Astrocyte of the hippocampus (primary cell): ENCODE measurements around the gene DTHD1.
A peak's percentile ranks its signal among the peaks of the same experiment; 100 is the strongest.

ENCODE experiments used
- DNase-seq: peaks from one replicate; pipeline ENCODE4 v3.0.0; 2011; ENCODE audit warnings: low read depth, low spot score

Gene DTHD1

GRCh38 chr4:36281384-36282106 is at the start of gene DTHD1:
TSS of gene DTHD1 (plus strand) at chr4:36281616. CDS start at chr4:36281759, 143 bp downstream.
- DNase-seq, result peak; percentile 16

GRCh38 chr4:36233567-36234266 is 47.7 kb upstream of the DTHD1 start:
- no peak for DNase-seq

GRCh38 chr4:36235306-36235705 is 46.1 kb upstream of the DTHD1 start:
- DNase-seq, result no peak

DNA sequence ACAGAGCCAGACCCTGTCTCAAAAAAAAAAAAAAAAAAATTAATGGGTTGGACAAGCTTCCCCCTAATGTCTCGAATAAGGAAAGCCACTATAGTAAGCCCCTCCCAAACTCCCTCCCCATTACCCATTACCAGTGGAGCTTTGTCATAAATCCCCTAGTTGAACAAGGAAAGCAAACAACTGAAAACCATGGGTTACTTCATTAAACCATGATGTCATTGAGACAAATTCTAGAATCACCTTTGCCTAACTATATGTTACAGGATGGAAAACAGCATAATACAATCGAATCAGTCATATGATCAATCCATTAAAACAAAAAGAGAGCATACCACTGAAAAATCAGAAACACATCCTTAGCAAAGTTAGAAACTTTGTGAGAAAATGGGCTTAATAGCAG is 45.3 kb upstream of the DTHD1 start:
- DNase-seq, result no peak

GRCh38 chr4:36237366-36238313 is 43.8 kb upstream of the DTHD1 start:
- no peak for DNase-seq

DNA sequence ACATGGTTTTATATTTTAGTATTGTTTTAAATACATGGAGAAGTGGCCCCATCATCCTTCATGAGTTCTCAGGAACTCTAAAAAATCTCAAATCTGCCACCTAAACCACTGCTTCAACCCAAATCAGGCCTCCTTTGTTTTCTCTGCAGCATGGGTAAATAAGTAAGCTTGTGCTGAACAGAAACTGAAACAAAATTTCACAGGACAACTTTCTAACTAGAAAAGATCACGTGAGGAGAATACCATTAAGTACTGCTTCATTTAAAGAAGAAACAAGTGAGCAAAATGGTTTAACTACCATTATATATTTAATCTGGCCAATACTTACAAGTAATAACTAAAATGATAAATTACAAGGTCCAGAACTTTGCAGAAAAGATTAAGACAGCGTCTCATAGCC is 39.6 kb upstream of the DTHD1 start:
- DNase-seq, result peak; percentile 17

DNA sequence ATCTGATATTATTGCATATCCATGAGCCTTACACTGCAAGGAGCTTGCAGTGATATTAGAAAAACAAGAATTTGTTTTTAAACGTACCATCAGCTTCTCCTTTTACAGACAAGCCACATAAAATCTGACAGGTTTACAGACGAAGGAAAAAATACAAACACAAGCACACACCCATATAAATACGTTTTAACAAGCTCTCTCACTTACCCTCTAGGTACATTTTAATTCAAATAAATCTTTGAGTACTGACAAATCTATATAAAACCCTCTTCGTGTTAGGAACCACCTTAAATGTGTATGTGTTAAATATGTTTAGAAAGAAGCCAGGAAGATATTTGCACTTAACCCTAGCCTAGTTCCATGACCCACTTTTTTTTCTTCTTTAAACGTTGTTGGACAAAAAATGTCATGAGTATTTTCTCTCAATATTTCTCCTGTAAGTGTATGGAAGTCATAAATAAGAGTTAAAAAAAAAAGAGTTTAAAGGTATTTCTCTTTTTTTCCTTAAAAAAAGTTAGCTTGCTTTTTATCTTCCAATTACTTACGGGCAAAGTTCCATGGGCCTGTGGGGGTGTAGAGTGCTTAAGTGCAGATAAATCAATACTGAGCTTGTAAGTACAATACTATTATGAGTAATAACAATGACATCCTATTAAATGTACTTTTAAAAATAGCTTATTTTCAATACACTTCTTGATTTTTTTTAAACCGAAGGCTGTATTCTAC is 38.6 kb upstream of the DTHD1 start:
- no peak for DNase-seq

DNA sequence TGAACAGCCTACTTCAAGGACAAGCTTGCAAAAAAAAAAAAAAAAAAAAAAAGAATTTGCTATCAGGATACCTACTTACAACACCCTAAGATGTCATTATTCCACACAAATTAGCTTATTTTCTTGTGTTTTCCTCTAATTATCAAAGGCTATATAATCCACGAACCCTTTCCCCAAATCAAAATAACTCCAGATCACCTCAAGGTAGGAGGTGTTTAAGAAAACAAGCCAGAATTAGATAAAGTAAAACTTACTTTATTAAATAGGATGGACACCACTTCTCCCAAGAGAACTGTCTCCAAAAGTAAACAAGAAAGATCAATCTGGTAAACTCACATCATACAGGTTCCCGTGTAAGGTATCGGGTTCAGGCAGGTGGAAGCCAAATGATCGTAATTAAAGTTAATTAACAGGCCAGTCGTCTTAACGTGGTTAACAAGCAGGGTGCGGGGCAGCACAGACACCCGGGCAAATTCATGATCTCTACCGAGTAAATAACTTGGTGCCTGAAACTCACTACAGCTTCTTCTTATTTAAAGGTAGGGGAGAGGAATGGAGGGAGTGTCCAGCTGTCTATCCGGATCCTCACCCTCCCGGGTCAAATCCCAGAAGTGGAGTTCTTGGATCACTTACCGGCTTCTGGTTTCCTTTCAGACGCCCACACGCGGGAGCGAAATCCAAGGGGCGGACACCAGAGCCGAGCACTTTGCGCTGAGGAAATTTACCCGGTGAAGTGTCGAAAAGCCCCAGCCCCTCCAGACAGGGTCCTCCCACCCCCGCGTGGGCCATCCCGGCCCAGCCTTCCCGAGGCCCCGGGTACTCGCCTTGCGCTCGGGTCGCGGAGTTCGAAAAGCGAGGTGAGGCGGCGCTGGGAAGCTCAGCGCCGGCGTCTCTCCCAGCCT is 37.8 kb upstream of the DTHD1 start:
- DNase-seq, result peak; percentile 73

DNA sequence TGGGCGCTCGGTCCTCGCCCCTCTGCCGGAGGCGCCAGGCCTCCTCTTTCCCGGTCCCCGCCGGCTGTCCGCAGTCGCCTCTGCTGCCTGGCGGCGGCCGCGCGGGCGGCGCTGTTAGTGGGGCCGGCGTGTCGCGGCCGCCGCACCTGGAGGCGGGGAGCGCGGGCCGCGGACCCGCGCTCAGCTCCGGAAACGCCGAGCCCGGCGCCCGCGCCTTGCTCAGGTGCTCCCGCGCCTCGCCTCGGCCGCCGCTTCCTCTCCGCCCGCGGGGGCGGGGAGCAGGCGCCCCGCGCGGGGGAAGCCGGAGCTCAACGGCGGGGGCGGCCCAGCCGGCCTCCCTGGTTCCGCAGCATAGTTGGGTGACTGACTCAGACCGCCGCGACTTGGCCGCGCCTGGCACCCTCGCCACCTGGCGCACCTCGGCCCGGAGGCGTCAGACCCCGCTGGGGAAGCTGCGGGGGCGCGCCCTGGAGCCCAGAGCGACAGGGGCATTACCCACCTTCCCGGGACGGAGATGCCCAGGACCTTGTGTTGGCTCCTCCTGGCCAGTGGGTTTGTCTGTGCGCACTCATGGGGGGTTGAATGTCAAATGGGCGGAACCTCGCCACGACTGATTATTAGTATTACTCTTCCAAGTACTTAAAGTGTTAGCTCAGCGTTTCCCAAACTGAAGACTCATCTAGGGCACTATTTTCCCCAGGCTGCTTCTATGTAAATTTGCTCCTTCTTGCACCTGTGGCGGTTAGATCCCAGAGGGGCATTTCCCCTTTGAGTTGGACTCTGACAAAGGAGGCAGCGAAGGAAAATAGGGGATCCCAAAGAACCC is 36.9 kb upstream of the DTHD1 start, which contains the start of gene ARAP2:
ARAP2 (minus strand) TSS at position 258 of the 826 bp plus-strand sequence. CDS start 15,028 bp downstream, outside the sequence.
- DNase-seq, result peak; percentile 87

GRCh38 chr4:36249610-36250009 is 31.8 kb upstream of the DTHD1 start:
- no peak for DNase-seq

DNA sequence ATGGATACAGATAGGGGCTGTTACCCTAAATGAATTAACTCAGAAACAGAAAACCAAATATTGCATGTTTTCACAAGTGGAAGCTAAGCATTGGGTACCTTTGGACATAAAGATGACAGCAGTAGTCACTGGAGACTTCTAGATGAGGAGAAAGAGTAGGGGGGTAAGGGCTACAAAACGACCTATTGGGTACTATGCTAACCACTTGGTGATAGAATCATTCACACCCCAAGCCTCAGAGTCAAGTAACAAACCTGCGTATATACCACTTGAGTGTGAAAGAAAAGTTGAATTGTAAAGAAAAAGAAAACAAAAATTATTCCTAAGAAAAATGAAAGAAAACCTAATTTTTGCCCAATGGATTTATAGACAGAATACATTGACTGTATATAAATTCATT is 29.4 kb upstream of the DTHD1 start:
- no peak for DNase-seq

DNA sequence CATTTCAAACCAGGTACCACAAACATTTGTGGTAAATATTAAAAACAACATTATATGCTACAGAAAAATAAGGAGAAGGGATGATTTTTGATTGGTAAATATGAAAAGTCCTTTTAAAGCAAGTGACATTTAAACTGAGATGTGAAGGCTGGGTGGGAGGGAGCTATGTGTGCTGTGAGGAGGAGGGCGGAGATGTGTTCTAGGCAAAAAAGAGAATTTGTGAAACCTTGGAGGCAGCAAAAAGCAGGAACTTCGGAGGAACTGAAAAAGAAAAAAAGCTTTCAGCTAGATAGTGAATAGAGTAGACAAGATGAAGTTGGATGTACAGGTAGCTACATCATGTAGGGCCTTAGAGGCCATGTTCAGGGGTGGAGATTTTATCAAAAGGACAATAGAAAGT is 27.0 kb upstream of the DTHD1 start:
- DNase-seq, result no peak

- no peak for DNase-seq
These were observed 25.8 kb upstream of the DTHD1 start for GRCh38 chr4:36255577-36255976.

GRCh38 chr4:36256398-36256891 is 25.0 kb upstream of the DTHD1 start:
- no peak for DNase-seq

- DNase-seq, result no peak
These were observed 20.7 kb upstream of the DTHD1 start for GRCh38 chr4:36260731-36261130.

GRCh38 chr4:36264207-36264826 is 17.1 kb upstream of the DTHD1 start:
- no peak for DNase-seq

DNA sequence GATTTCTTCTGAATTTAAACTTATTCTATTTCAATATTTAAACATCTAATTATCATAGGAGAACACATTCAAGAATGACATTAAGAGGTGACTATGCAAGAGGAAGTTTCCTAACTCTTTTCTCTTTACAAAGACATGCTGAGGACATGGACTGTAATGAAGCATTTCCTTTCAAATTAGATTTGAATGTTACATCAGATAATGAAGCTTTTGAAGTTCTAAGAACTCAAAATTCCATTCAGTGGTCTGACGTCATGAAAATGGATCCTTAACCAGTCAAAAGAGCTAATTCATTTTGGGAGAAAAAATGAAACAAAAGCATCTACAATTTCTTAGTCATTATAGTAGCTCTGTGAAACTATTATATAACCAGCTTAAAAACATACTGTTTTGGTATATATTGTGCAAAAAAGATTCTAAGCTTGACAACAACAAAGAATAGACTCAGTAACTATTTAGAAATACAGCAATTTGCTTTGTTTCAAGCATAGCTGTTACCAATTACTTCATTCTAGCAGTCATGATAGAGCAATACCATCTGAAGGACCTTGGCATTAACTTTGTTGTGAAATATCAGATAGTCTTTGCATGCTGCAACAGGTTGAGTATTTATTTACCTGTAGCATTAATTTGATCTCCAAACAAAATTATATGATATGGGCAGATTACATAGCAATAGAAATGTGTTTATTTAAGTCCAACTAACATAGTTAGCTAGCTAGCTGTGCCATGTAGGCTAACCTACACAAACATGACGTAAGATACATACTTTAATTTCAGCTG is 13.7 kb upstream of the DTHD1 start:
- DNase-seq, result no peak

- DNase-seq, result no peak
These were observed 12.3 kb upstream of the DTHD1 start for GRCh38 chr4:36269101-36269500.
